ENCODE measurements around the gene FPGT.
"Not testable (repeated sequence)": the region's sequence is repeated elsewhere in the genome, so short reads cannot be mapped to it uniquely, and the experiment has no call there.

FPGT gene

GRCh38 chr1:74197657-74198552, at the start of gene FPGT, which contains the start of gene LRRIQ3:
TSS of gene FPGT (plus strand) at chr1:74198242. CDS start at chr1:74198279, 37 bp downstream.
TSS of gene LRRIQ3 (minus strand) at chr1:74198176. CDS start at chr1:74183684, 14,492 bp downstream.
- DNase-seq (ENCODE audit: insufficient read length, low spot score) (peak; percentile 78), FAIRE-seq (peak; percentile 96)
- TF ChIP-seq POLR2A (IDR thresholded peaks at IDR 0.05; ENCODE audit: low read depth, low read length), result peak; percentile 53; the same call in 1 of the 2 replicates

GRCh38 chr1:74160046-74160445, 38.0 kb upstream of the FPGT start:
- no peak for FAIRE-seq
- no peak for TF ChIP-seq POLR2A (IDR thresholded peaks at IDR 0.05; ENCODE audit: low read depth, low read length)
- no peak for DNase-seq (ENCODE audit: insufficient read length, low spot score)

- no peak for FAIRE-seq
- DNase-seq (ENCODE audit: insufficient read length, low spot score), result no peak
- no peak for TF ChIP-seq POLR2A (IDR thresholded peaks at IDR 0.05; ENCODE audit: low read depth, low read length)
These were observed 36.5 kb upstream of the FPGT start for GRCh38 chr1:74161497-74161896.

GRCh38 chr1:74162333-74162732, 35.7 kb upstream of the FPGT start:
- no peak for DNase-seq (ENCODE audit: insufficient read length, low spot score)
- no peak for TF ChIP-seq POLR2A (IDR thresholded peaks at IDR 0.05; ENCODE audit: low read depth, low read length)
- no peak for FAIRE-seq

GRCh38 chr1:74174423-74174822, 23.6 kb upstream of the FPGT start:
- FAIRE-seq; DNase-seq (ENCODE audit: insufficient read length, low spot score): not testable (repeated sequence)

- FAIRE-seq (peak; percentile 48), DNase-seq (ENCODE audit: insufficient read length, low spot score) (no peak)
- no peak for TF ChIP-seq POLR2A (IDR thresholded peaks at IDR 0.05; ENCODE audit: low read depth, low read length)
These were observed 17.6 kb upstream of the FPGT start for GRCh38 chr1:74180490-74180889.

- FAIRE-seq (peak; percentile 70), DNase-seq (ENCODE audit: insufficient read length, low spot score) (peak; percentile 2)
- TF ChIP-seq POLR2A (IDR thresholded peaks at IDR 0.05; ENCODE audit: low read depth, low read length), result no peak
These were observed 4.1 kb upstream of the FPGT start for GRCh38 chr1:74193908-74194307.

- FAIRE-seq (no peak), DNase-seq (ENCODE audit: insufficient read length, low spot score) (no peak)
- TF ChIP-seq POLR2A (IDR thresholded peaks at IDR 0.05; ENCODE audit: low read depth, low read length), result no peak
These were observed 2.7 kb upstream of the FPGT start for GRCh38 chr1:74195339-74195738.

GRCh38 chr1:74197255-74197654, 787 bp upstream of the FPGT start:
- FAIRE-seq (no peak), DNase-seq (ENCODE audit: insufficient read length, low spot score) (no peak)
- no peak for TF ChIP-seq POLR2A (IDR thresholded peaks at IDR 0.05; ENCODE audit: low read depth, low read length)

GRCh38 chr1:74199504-74199903, 1.5 kb downstream of the FPGT start:
- TF ChIP-seq POLR2A (IDR thresholded peaks at IDR 0.05; ENCODE audit: low read depth, low read length), result no peak
- FAIRE-seq, result no peak
- DNase-seq (ENCODE audit: insufficient read length, low spot score), result no peak

GRCh38 chr1:74205266-74205665, 7.2 kb downstream of the FPGT start:
- TF ChIP-seq POLR2A (IDR thresholded peaks at IDR 0.05; ENCODE audit: low read depth, low read length), result no peak
- no peak for DNase-seq (ENCODE audit: insufficient read length, low spot score)
- FAIRE-seq, result no peak

GRCh38 chr1:74215229-74215628, 17.2 kb downstream of the FPGT start:
- DNase-seq (ENCODE audit: insufficient read length, low spot score) (no peak), FAIRE-seq (no peak)
- TF ChIP-seq POLR2A (IDR thresholded peaks at IDR 0.05; ENCODE audit: low read depth, low read length), result no peak

GRCh38 chr1:74222701-74223100, 24.7 kb downstream of the FPGT start:
- DNase-seq (ENCODE audit: insufficient read length, low spot score), result no peak
- FAIRE-seq, result no peak
- no peak for TF ChIP-seq POLR2A (IDR thresholded peaks at IDR 0.05; ENCODE audit: low read depth, low read length)

- no peak for TF ChIP-seq POLR2A (IDR thresholded peaks at IDR 0.05; ENCODE audit: low read depth, low read length)
- DNase-seq (ENCODE audit: insufficient read length, low spot score), result no peak
- no peak for FAIRE-seq
These were observed 25.4 kb downstream of the FPGT start for GRCh38 chr1:74223453-74223852.

GRCh38 chr1:74235153-74235552, 37.1 kb downstream of the FPGT start, which contains the start of gene TNNI3K:
TSS of gene TNNI3K (plus strand) at chr1:74235387. CDS start at chr1:74235452, 65 bp downstream.
- FAIRE-seq (no peak), DNase-seq (ENCODE audit: insufficient read length, low spot score) (no peak)
- no peak for TF ChIP-seq POLR2A (IDR thresholded peaks at IDR 0.05; ENCODE audit: low read depth, low read length)
